G401 (cell line): ENCODE measurements around the gene CAPN15. TPM values are rescaled to one million over a fixed set of nuclear protein-coding genes. Genes with fewer than 3 reads are reported as not detected.

Experiments
- DNase-seq: peaks from one replicate; pipeline ENCODE4 v3.0.0-alpha.2; 2015; ENCODE audit warnings: low spot score
- in situ Hi-C: cut with HindIII; loops from 2 replicates; pipeline ENCODE4 v1.10.0; 2016; ENCODE audit warnings: low sequenced_read_pairs, mixed read lengths
- total RNA-seq: library from RNA; depleted of rRNA; stranded (reverse); fragments of >200 nt; shearing (Covaris generic); gene quantifications from 2 replicates; pipeline ENCODE4 v1.2.3, GENCODE V29; 2014

CAPN15 gene
- total RNA-seq, 1 experiment from 2014 or later: 38.8 TPM

DNA sequence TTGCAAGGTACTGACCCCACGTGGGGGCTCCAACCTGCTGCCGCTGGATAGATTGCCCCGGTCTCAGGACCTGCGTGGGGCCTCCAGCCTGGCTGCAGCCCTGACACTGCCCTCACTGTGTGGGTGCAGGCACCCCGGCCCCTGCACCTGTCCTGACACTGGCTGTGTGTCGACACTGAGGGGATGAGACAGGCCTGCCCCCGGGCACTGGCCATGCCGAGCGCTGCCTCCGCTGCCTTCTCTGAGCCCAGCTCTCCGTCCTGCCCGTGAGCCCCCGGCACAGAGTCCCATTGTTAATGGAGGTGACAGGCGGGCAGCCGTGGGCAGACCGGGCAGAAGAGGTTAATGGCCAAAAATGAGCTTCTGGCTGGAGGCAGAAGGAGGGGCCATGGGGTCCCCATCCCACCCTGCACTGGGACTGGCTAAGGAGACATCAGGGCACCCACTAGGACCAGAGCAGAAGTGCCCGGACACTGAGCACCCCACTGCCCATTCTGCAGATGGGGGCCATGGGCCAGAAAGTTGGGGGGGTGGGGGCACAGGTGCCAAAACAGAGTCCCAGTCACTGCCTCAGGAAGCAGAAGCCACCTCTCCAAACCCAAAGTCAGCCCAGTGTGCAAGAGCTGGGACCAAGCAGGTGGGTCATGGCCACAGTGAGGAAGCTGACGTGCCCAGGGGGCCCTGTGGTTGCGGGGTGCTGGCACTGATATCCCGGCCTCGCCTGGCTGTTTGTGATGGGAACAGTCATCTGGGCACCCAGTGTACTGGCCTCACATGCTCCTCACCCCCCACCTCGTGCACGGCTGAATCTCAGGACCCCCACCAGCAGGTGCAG is 30.2 kb downstream of the CAPN15 start:
- DNase-seq: no peak
- in situ Hi-C loops: no loop called here

DNA sequence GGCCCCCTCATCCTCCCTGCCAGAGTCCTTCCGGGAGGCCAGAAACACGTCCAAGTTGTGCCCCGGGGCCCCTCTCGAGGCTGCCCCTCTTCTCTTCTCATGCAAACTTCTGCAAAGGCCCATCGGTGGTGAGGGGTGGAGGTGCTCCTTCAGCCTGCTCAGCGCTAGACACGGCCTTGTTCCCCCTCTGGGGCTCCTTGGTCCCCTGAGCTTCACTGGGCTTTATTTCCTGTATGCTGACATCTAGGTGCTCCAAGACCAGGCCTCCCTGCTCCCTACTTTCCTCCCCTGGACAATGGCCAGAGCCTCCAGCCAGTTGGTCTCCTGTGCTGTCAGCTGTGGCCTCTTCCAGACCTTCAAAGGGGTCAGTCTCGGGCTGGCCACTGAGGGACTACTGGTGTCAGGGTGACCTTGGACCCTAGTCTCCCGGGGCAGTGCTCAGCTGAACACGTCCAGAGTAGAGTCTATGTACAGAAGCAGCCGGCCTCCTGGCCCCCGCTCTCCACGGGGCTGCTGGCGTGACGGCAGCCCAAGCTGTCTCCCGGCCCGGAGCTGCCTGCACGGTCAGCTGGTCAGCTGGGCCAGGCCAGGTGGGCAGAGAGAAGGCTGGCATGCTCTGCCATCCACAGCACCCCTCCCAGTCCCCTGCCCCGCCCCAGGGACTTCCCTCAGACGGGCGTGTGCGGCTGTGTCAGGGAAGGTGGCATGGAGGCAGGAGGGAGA is 30.9 kb downstream of the CAPN15 start:
- in situ Hi-C loops: no loop called here
- DNase-seq: peak; percentile 93

DNA sequence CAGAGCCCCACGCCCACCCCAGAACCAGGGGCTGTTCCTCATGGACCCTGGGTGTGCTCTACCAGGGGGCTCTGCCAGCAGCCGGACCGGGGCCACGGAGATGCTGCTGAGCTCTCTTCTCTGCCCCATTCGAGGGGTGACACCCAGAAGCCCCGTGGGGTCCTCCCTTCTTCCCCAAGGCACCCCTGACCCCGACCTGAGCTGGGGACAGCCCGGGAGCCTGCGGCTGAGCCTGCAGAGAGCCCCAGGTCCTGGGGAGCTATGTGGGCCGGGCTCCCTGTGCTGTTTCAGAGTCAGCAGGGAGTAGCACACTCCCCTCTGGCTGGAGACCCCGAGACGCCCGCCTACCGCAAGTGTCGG is 31.5 kb downstream of the CAPN15 start:
- no peak for DNase-seq
- in situ Hi-C loops: no loop called here

DNA sequence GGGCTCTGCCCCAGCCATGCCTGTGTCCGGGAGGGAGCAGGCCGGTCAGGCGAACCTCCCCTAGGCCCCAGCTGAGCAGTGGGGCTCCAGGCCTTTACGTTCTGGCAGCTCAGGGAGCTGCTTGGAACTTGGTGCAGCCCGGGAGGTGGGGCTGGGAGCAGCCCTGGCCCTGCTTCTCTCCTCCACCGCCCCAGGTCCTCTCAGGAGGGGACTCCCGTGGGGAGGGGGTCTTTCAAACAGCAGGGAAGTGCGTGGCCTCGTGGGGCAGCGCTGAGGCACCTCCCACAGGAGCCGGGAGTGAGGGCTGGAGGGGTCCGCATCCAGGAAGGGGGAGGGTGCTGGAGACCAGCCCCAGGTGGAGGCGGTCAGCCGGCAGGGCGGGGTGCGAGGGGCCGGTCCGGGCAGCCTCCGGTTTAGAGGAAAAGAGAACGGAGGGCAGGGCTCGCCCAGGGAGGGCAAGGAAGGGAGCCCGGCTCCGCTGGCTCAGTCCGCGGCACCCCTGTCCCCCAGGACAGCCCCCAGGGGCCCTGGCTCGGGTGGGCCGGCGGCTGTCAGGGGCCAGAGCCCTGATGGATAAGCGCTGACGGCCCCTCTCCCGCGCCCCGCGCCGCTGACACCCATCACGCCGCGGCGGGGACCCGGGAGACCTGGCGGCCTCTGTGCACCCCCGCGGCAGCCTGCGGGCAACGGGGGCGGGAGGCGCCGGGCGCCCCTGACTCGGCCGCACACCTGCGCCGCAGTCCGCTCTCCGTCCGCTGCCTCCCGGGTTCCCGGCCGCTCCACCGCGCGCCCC is 32.1 kb downstream of the CAPN15 start:
- in situ Hi-C loops: no loop called here
- DNase-seq: peak; percentile 51

DNA sequence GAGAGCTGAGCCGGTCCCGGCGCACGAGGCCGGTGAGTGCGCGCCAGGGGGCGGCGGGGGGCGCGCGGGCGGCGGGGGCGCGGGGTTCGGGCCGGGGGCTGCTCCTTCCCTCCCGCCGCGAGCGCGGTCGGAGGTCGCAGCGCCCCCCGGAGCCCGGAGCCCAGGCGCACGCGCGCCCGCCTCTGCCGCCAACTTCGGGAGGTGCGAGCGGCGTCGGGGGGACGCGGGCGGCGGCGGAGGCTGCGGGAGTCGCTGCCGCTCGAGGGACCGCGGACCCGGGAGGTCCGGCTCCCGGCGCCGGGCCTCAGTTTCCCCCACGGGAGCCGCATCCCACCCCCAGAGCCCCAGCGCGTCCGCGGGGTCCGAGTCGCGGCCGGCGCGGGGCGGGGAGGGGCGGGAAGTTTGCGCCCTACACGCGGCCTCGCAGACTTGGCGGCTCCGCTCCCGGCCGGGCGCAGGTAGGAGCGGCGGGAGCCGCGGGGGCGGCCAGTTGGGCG is 32.7 kb downstream of the CAPN15 start, which contains the start of gene PRR35:
Gene PRR35 (plus strand): TSS at position 191 of the 497 bp plus-strand sequence. CDS start 2,901 bp downstream, outside the sequence.
- in situ Hi-C loops: no loop called here
- no peak for DNase-seq

DNA sequence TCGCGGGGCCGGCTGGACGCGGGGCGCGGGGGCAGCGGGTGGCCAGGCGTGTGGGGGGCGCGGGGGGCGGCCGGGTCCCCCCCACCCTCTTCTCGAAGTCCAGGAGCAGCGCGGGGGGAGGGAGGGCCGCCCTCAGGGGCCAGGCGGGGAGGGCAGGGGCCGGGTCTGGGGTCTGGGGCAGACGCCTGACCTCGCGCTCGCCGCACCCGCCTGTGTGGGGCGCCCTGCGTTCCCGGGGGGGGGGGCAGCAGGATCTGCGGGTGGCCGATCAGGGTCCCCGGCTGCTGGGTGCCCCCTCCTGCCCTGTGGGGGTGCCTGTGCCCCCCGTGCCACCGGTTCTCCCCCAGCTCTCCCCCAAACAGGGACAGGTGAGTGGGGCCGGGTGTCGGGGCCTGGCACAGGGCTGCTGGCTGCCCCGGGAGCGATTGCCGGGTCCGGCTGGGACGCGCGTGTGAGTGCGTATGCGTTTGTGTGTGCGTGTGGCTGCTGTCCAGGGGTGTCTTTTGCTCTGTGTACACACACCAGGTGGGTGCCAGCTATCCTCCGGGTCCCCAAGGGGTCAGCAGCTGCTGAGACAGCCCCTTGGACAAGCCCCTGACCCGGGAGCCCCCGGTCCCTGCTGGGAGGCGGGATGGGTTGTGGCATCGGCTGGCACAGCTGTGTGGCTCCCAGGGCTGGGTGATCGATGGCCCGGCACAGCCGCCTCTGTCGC is 33.3 kb downstream of the CAPN15 start:
- in situ Hi-C loops: no loop called here
- no peak for DNase-seq

DNA sequence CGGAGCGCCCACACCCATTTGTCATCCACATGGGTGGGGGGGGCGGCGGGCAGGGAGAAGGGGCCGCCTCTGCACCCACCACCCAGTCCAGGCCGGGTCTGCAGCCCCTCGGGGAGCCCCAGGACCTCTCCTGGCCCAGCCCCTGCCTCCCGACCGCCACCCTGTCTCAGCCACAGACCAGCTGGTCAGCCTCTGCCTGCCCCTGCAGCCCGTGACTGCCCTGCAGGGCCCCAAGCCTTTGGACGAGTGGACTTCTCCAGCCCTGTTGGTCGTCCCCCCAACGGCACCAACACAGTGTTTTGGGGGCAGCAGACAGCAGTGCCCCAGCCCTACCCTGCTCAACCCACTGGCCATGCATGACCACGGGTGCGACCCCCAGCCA is 33.9 kb downstream of the CAPN15 start:
- no peak for DNase-seq
- in situ Hi-C loops: no loop called here

DNA sequence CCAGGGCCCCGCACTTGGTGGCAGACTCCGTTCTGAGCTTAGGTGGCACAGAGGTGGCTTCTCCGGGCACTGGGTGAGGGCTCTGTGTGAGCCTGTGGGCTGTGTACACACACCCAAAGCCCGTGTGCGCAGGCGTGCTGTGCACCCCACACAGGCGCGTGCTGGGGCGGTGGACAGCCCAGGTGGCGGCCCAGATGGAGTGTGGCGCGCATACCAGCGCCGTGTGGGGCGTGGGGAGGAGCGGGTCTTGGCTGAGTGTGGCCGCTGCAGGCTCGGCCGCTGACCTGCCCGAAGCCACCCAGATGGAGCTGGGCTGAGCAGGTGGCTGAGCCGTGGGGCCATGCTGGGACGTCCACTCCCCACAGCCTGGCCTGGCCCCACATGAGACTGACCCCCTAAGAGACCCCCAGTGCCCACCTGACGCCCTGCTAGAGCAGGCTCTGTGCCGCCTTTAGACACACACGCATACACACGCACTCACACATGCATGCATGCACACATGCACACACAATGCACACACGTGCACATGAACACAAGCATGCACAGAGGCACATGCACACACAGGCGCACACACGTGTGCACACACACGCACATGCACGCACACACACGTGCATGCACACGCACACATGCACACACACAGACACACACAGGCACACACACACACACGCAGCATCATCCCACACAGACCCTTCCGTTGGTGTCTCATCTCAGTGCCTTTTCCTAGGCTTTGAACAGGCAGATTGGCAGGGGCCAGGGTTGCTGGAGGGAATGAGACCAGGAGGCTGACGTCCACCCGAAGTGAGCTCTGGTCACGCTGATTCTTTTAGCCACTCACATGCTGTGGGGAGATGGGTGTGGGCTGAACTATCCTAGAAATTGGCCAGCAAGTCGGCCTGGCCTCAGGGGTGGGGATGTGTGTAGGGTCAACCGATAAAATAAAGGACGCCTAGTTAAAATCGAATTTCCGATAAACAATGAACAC is 34.7 kb downstream of the CAPN15 start:
- in situ Hi-C loops: no loop called here
- DNase-seq: peak; percentile 89

DNA sequence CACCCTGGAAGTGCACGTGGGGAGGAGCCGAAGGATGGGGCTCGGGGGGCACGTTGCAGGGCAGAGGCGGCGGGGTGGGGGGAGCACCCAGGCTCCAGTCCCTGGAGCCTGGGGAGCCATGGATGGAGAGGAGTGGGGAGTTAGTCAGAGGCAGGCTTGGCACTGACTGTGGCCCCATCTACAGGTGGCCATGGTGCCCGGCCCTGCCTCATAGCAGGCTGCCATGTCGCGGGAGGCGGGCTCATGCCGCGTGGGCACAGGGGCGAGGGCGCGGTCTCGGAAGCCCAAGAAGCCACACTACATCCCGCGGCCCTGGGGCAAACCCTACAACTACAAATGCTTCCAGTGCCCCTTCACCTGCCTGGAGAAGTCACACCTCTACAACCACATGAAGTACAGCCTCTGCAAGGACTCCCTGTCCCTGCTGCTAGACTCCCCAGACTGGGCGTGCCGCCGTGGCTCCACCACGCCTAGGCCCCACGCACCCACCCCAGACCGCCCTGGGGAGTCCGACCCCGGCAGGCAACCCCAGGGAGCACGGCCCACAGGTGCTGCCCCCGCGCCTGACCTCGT is 35.6 kb downstream of the CAPN15 start:
- no peak for DNase-seq
- in situ Hi-C loops: no loop called here

DNA sequence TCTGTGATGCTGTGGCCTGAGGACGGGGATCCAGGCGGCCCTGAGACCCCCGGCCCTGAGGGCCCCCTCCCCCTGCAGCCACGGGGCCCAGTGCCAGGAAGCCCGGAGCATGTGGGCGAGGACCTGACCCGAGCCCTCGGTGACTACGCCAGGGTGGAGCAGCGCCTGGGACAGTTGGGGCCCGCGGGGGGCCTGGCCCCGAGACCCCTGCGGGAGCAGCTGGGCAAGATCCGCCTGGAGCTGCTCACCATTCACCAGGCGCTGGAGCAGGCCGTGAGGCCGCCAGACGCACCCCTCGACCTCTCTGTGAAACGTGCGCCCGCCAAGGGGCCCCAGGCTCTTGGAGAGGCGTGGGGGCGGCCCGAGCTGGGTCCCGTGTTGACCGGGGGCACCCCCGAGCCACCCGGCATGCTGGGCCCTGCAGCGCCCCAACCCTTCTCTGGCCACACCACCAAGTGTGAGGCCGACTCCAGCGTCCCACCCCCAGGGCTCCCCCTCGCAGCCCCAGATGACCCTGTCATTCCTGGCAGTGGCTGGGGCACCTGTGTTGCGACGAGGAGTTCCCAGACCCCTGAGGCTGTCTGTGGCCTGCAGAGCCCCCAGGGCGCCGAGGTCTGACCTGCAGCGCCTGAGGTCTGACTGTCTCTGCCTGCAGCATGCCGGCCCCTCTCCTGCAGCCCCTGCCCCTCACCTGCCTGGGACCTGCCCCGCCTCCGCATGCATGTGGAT is 37.3 kb downstream of the CAPN15 start:
- in situ Hi-C loops: no loop called here
- no peak for DNase-seq

DNA sequence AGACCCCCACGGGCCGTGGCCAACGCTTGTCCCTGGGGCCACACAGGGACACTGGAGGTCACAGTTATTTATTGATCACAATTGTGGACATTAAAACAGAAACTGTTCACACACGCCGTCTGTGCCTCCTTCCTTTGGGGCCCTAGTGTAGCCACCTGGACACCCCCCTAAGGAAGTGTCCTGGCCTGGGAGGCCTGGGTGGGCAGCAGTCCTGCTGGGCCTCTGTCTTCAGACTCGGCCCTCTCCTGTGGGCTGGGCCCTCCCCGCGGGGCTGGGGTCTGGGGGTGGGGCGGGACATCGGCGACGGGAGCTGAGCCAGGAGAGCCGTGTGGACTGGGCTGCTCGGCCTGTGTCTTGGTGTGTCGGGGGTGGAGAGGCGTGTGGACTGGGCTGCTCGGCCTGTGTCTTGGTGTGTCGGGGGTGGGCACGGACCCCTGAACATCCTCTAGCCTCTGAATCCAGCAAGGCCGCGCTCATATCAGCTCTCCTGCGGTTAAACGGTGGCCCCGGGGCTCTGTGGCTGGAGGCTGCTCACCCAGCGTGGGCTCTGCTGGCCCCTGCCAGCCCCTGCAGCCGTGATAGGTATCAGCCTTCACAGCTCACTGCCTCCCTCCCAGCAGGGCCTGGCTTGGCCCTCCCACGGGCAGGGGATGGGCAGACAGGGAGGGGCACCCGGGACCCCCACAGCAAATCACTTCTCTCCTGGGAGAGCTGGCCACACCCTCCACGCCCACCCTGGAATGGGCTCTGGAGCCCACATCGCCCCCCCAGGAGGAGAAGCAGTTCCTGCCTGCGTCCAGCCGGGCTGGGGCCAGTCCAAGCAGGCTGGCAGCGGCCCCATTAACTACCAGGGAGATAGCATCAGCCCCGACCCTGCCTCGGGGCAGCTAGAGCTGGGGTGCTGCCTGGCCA is 38.2 kb downstream of the CAPN15 start:
- no peak for DNase-seq
- in situ Hi-C loops: no loop called here

DNA sequence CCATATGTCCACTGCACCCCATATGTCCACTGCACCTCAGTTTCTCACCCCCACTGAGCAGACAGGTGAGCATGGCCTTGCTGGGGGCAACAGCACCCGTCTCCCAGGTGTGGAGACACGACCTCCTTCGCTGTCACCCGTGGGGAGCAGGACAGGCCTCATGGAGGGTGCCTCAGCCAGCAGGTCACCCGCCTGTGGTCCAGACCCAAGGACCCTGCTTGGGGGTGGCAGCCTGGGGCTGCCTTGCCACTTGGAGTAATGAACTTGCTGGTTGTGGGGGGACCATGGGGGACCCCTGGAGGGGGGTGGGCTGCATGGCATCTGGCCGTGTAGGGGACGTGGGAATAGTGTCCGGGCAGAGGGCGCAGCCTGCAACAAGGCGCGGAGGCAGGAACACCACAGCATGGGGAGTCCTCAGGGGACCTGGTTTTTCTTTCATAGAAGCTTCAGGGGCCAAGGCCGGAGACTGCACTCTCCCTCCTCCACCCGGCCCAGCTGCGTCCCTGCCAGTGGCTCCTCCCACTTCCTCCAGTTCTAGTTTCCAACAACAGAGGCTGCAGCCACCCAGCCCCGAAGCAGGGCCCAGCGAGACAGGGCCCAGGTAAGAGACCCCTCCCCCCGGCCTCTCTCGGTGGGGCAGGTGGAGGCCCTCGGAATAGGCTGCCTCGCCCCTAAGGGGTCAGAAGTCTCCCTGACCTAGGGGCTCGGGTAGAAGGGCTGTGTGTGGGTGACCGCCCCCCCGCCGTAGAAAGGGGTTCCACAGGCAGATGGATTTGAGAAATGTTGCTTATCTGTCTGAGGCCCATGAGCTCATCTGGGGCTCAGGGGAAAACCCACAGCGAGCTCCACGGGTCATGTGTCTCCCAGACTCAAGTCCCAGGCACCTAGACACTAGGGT is 39.2 kb downstream of the CAPN15 start, which contains the start of gene NHLRC4:
Gene NHLRC4 (plus strand): TSS at position 531 of the 898 bp plus-strand sequence. CDS start 1,043 bp downstream, outside the sequence.
- DNase-seq: no peak
- in situ Hi-C loops: no loop called here

DNA sequence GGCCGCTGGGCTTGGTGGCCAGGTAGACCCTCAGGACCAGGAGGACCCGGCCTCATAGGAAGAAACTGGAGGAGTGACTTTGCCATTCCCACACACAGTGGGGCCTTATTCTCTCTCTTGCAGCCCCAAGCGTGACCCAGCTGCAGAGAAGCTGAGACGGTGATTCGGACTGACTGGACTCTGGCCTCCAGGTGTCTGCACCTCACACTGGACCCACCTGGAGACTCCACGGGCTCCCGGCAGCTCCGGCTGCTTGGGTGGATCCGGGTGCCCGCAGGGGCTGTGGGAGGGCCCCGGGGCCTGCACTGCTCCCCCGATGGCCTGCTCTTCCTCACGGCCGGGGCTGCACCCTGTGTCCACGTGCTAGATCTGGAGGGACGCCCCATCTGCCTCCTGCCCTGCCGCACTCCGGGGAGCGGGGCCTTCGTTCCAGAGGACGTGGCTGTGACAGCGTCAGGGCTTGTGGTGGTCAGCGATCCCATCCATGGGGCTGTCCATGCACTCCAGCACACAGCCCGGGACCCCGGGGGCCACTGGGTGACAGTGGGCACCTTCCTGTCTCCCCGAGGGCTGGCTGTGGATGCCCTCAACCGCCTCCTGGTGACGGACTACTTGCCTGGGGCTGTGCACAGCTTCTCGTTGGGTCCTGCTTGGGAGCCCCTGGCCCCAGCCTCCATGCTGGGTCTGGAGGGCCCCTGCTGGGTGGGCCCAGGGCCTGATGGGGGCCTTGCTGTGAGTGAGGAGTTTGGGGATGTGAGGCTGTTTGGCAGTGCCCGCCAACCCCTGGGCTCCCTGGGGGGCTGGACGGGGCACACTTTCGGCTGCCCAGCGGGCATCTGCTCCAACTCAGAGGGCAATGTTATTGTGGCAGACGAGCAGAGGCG is 40.1 kb downstream of the CAPN15 start:
- in situ Hi-C loops: no loop called here
- no peak for DNase-seq
